ENCODE measurements around the gene SERPINB6. TPM values are rescaled to one million over a fixed set of nuclear protein-coding genes. Genes with fewer than 3 reads are reported as not detected.
A peak's percentile ranks its signal among the peaks of the same experiment; 100 is the strongest.

The SERPINB6 gene
- total RNA-seq, 3 donors from 2014 or later (not counting 1 experiment from before 2014, with no cell fraction given): 120 to 135 (median 129) TPM

DNA sequence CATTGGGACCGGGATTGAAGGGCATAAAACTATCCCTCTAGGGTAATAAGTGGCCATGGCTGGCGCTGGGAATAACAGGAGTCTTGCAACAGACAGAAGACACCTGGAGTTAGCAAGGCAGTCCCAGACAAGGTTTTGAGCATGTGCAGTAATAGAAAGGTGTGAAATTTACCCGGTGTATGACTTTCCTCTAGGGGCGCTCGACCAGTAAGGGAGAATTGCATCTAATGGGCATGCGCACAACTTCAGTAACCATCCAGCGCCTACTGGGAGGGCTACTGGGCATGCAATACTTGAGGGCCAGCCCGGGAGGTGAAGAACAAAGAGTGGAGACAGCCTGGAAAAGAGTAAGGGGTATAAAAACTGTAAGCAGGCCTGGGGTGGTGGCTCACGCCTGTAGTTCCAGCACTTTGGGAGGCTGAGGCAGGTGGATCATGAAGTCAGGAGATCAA, 32.7 kb downstream of the SERPINB6 start:
- TF ChIP-seq, protein P1, sequence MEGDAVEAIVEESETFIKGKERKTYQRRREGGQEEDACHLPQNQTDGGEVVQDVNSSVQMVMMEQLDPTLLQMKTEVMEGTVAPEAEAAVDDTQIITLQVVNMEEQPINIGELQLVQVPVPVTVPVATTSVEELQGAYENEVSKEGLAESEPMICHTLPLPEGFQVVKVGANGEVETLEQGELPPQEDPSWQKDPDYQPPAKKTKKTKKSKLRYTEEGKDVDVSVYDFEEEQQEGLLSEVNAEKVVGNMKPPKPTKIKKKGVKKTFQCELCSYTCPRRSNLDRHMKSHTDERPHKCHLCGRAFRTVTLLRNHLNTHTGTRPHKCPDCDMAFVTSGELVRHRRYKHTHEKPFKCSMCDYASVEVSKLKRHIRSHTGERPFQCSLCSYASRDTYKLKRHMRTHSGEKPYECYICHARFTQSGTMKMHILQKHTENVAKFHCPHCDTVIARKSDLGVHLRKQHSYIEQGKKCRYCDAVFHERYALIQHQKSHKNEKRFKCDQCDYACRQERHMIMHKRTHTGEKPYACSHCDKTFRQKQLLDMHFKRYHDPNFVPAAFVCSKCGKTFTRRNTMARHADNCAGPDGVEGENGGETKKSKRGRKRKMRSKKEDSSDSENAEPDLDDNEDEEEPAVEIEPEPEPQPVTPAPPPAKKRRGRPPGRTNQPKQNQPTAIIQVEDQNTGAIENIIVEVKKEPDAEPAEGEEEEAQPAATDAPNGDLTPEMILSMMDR (IDR thresholded peaks at IDR 0.05): no peak
- peak overlapping the region; percentile 45 for H3K4me3 Mint-ChIP-seq
- H3K27ac Mint-ChIP-seq: peak overlapping the region; percentile 36 to 96

DNA sequence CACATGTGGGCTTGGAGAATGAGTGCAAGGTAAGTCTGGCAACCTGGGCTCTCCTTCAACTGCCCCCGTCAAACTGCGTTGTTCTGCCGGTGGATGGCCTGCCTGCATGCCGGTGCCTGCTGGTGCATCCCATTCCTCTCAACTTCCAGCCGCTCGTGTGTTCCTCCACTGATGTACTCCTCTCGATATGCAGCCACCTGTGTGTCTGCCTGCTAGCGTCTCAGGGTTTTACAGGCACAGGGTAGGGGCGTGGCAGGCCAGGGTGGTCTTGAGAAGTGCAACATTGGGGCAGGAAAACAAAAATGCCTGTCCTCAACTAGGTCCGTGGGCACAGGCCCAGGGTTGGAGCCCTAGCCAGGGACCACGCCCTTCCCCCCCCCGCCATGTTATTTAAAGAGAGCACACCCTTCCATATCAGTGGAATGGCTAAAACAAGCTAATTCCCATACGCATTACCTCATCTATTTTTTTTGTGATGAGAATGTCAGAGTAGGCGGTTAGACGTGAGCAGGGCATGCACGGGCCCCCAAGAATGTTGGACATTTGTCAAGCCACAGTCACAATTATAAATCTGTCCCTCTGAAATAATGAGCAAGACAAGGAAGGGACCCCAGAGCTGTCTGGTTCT, 33.2 kb downstream of the SERPINB6 start:
- Histone ChIP-seq H3K27ac (ENCODE audit: low read length) (peak overlapping the region; percentile 15), H3K4me3 (ENCODE audit: low read length) (no peak overlapping the region), H3K36me3 (ENCODE audit: control insufficient read depth, insufficient read depth, low read length) (no peaks in the 10 kb centered on the region), H3K27me3 (ENCODE audit: control insufficient read depth, insufficient read depth, low read length) (no peaks in the 10 kb centered on the region), H3K9me3 (ENCODE audit: control insufficient read depth, insufficient read depth, low read length) (peaks cover 4% of the 10 kb centered on the region), H3K4me1 (ENCODE audit: control insufficient read depth, insufficient read depth, low read length) (peaks cover 57% of the 10 kb centered on the region)
- Mint-ChIP-seq H3K27ac (peak overlapping the region; percentile 36 to 96), H3K27me3 (ENCODE audit: low read depth in 2 of 2) (no peaks in the 10 kb centered on the region), H3K36me3 (peaks cover 8% of the 10 kb centered on the region), H3K9me3 (peaks cover 0 to 4% of the 10 kb centered on the region in 2 donors), H3K4me1 (peaks cover 53 to 55% of the 10 kb centered on the region in 2 donors), H3K4me3 (no peak overlapping the region)
- TF ChIP-seq, protein P1 (IDR thresholded peaks at IDR 0.05): no peak
- ATAC-seq (no peak), DNase-seq (peak in 1 of 2 donors; percentile 10)
- intact Hi-C loops (cut with micrococcal nuclease): no loop called here
- 96% methylated on average over 14 of the region's 16 CpGs for WGBS (ENCODE audit: insufficient coverage)

More for the DNA sequence above, 32.7 kb downstream of the SERPINB6 start:
- no peaks in the 10 kb centered on the region for H3K27me3 Mint-ChIP-seq (ENCODE audit: low read depth in 2 of 2)
- H3K9me3 Mint-ChIP-seq: peaks cover 0 to 4% of the 10 kb centered on the region in 2 donors
- peaks cover 59 to 60% of the 10 kb centered on the region in 2 donors for H3K4me1 Mint-ChIP-seq
- no peaks in the 10 kb centered on the region for H3K27me3 ChIP-seq (ENCODE audit: control insufficient read depth, insufficient read depth, low read length)
- no peak overlapping the region for H3K4me3 ChIP-seq (ENCODE audit: low read length)
- no peaks in the 10 kb centered on the region for H3K36me3 ChIP-seq (ENCODE audit: control insufficient read depth, insufficient read depth, low read length)
- H3K4me1 ChIP-seq (ENCODE audit: control insufficient read depth, insufficient read depth, low read length): peaks cover 63% of the 10 kb centered on the region
- intact Hi-C loops (cut with micrococcal nuclease): no loop called here
- peaks cover 8% of the 10 kb centered on the region for H3K36me3 Mint-ChIP-seq
- H3K9me3 ChIP-seq (ENCODE audit: control insufficient read depth, insufficient read depth, low read length): peaks cover 4% of the 10 kb centered on the region
- no peak overlapping the region for H3K27ac ChIP-seq (ENCODE audit: low read length)
- no peak for ATAC-seq
- DNase-seq: no peak
- WGBS (ENCODE audit: insufficient coverage): 85% methylated on average over 9 of the region's 9 CpGs

DNA sequence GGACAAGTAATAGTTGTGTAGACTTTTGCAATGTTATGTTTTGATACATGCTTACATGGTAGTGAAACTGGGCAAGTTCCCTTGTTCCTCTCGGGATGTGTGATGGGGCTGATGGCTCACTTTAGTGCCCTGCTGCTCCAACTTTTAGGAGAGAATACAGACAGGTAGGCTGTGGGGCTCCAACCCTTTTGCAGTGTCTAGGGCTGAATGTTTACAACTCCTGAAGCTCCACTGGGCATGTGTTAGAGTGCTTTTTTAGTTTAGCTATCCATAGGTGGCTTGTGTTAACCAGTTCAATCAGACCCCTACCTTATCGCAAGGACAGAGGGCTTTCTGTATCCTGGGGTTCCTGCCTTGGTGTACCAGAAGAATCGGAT, 33.8 kb downstream of the SERPINB6 start:
- 90% methylated on average over 3 of the region's 3 CpGs for WGBS (ENCODE audit: insufficient coverage)
- Mint-ChIP-seq H3K4me1 (peaks cover 48 to 50% of the 10 kb centered on the region in 2 donors), H3K27ac (peak overlapping the region; percentile 94), H3K9me3 (peaks cover 0 to 4% of the 10 kb centered on the region in 2 donors), H3K4me3 (peak overlapping the region; percentile 28), H3K36me3 (peaks cover 8% of the 10 kb centered on the region), H3K27me3 (ENCODE audit: low read depth in 2 of 2) (no peaks in the 10 kb centered on the region)
- Histone ChIP-seq H3K4me3 (ENCODE audit: low read length) (no peak overlapping the region), H3K4me1 (ENCODE audit: control insufficient read depth, insufficient read depth, low read length) (peaks cover 52% of the 10 kb centered on the region), H3K36me3 (ENCODE audit: control insufficient read depth, insufficient read depth, low read length) (no peaks in the 10 kb centered on the region), H3K27ac (ENCODE audit: low read length) (peak overlapping the region; percentile 15), H3K9me3 (ENCODE audit: control insufficient read depth, insufficient read depth, low read length) (peaks cover 4% of the 10 kb centered on the region), H3K27me3 (ENCODE audit: control insufficient read depth, insufficient read depth, low read length) (no peaks in the 10 kb centered on the region)
- ATAC-seq (no peak), DNase-seq (peak in 1 of 2 donors; percentile 9)
- TF ChIP-seq, protein P1 (IDR thresholded peaks at IDR 0.05): no peak
- intact Hi-C loops (cut with micrococcal nuclease): no loop called here
